Loucy (cell line): ENCODE results near the gene VPS35L.

ENCODE experiments used
- H2AFZ ChIP-seq: fragments of 200-600 bp; sonication (generic); 2 replicates; pipeline ENCODE4 v1.6.0; 2016; ENCODE audit warnings: antibody characterized with exemption, mild to moderate bottlenecking, low read length, moderate library complexity
- H3F3A ChIP-seq: fragments of 200-600 bp; 2 replicates; pipeline ENCODE4 v1.6.0; 2016; ENCODE audit warnings: antibody characterized with exemption, low read depth, mild to moderate bottlenecking
- H3K27me3 ChIP-seq: fragments of 200-600 bp; sonication (generic); 2 replicates; pipeline ENCODE4 v1.6.1; 2014; ENCODE audit warnings: low read length, mild to moderate bottlenecking; ENCODE audit not compliant: insufficient read depth, poor library complexity, severe bottlenecking
- H3K36me3 ChIP-seq: fragments of 200-600 bp; sonication (generic); 2 replicates; pipeline ENCODE4 v1.6.1; 2016; ENCODE audit warnings: low read length; ENCODE audit not compliant: insufficient read depth
- H3K4me1 ChIP-seq: fragments of 200-600 bp; sonication (generic); 2 replicates; pipeline ENCODE4 v1.5.1; 2014; ENCODE audit warnings: low read length, mild to moderate bottlenecking; ENCODE audit not compliant: insufficient read depth, poor library complexity, severe bottlenecking
- H3K4me2 ChIP-seq: fragments of 200-600 bp; sonication (generic); 2 replicates; pipeline ENCODE4 v1.6.0; 2014; ENCODE audit warnings: antibody characterized with exemption, low read length, low read depth, mild to moderate bottlenecking; ENCODE audit not compliant: poor library complexity, severe bottlenecking
- H3K4me3 ChIP-seq: fragments of 200-600 bp; sonication (generic); 2 replicates; pipeline ENCODE4 v1.5.1; 2014; ENCODE audit warnings: low read length, mild to moderate bottlenecking, mixed read lengths; ENCODE audit not compliant: poor library complexity, severe bottlenecking
- H3K79me2 ChIP-seq: fragments of 200-600 bp; sonication (generic); 2 replicates; pipeline ENCODE4 v1.6.1; 2014; ENCODE audit warnings: low read length; ENCODE audit not compliant: insufficient read depth
- H3K9ac ChIP-seq: fragments of 200-600 bp; sonication (generic); 2 replicates; pipeline ENCODE4 v1.6.0; 2014; ENCODE audit warnings: mild to moderate bottlenecking, low read depth, low read length, moderate library complexity; ENCODE audit not compliant: poor library complexity, severe bottlenecking
- H3K9me2 ChIP-seq: fragments of 200-600 bp; sonication (generic); replicated peaks from 2 replicates; pipeline ENCODE4 v1.6.1; 2016; ENCODE audit warnings: low read depth, low read length, mixed read lengths
- H3K9me3 ChIP-seq: fragments of 200-600 bp; sonication (generic); 2 replicates; pipeline ENCODE4 v1.6.1; 2014; ENCODE audit warnings: mild to moderate bottlenecking, antibody characterized with exemption, low read length, low read depth; ENCODE audit not compliant: insufficient read depth
- H4K20me1 ChIP-seq: fragments of 200-600 bp; sonication (generic); 2 replicates; pipeline ENCODE4 v1.6.0; 2014; ENCODE audit warnings: antibody characterized with exemption, low read length, mild to moderate bottlenecking; ENCODE audit not compliant: insufficient read depth, poor library complexity, severe bottlenecking
- EZH2phosphoT487 ChIP-seq: fragments of 200-600 bp; IDR thresholded peaks from 2 replicates; pipeline ENCODE4 v1.6.1; 2018; ENCODE audit warnings: antibody characterized with exemption, mild to moderate bottlenecking, moderate library complexity, borderline replicate concordance
- TF ChIP-seq, protein P1 (sequence below): fragments of 200-600 bp; sonication (generic); conservative IDR thresholded peaks from 2 replicates; pipeline ENCODE4 v1.5.1; 2014; ENCODE audit warnings: mild to moderate bottlenecking, antibody characterized with exemption, low read length

The VPS35L gene

DNA sequence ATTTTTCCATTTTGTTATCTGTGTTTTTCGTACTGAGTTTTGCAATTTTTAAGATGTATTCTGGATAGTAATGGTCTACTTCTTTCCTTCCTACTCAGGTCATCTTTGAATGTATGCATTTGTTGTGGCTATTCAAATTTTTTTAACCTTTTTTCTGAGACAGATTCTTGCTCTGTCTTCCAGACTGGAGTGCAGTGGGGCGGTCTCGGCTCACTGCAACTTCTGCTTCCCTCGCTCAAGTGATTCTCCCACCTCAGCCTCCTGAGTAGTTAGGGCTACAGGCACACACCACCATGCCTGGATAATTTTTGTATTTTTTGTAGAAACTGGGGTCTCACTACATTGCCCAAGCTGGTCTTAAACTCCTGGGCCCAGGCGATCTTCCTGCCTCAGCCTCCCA, 33.6 kb downstream of the VPS35L start:
- H3K9me3 ChIP-seq, result no peaks in the 10 kb centered on the region
- no peaks in the 10 kb centered on the region for H3K27me3 ChIP-seq
- H4K20me1 ChIP-seq, result no peaks in the 10 kb centered on the region
- H3K36me3 ChIP-seq, result peaks cover 6% of the 10 kb centered on the region; the same call in 1 of the 2 replicates
- no peaks in the 10 kb centered on the region for H3K9me2 ChIP-seq
- no peaks in the 10 kb centered on the region for H3K79me2 ChIP-seq
- H2AFZ ChIP-seq, result no peak overlapping the region
- H3K4me1 ChIP-seq, result no peaks in the 10 kb centered on the region
- no peaks in the 10 kb centered on the region for H3F3A ChIP-seq
- no peak overlapping the region for H3K4me2 ChIP-seq
- TF ChIP-seq, protein P1, sequence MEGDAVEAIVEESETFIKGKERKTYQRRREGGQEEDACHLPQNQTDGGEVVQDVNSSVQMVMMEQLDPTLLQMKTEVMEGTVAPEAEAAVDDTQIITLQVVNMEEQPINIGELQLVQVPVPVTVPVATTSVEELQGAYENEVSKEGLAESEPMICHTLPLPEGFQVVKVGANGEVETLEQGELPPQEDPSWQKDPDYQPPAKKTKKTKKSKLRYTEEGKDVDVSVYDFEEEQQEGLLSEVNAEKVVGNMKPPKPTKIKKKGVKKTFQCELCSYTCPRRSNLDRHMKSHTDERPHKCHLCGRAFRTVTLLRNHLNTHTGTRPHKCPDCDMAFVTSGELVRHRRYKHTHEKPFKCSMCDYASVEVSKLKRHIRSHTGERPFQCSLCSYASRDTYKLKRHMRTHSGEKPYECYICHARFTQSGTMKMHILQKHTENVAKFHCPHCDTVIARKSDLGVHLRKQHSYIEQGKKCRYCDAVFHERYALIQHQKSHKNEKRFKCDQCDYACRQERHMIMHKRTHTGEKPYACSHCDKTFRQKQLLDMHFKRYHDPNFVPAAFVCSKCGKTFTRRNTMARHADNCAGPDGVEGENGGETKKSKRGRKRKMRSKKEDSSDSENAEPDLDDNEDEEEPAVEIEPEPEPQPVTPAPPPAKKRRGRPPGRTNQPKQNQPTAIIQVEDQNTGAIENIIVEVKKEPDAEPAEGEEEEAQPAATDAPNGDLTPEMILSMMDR, result no peak
- no peak for TF ChIP-seq EZH2phosphoT487
- no peak overlapping the region for H3K9ac ChIP-seq
- no peak overlapping the region for H3K4me3 ChIP-seq

DNA sequence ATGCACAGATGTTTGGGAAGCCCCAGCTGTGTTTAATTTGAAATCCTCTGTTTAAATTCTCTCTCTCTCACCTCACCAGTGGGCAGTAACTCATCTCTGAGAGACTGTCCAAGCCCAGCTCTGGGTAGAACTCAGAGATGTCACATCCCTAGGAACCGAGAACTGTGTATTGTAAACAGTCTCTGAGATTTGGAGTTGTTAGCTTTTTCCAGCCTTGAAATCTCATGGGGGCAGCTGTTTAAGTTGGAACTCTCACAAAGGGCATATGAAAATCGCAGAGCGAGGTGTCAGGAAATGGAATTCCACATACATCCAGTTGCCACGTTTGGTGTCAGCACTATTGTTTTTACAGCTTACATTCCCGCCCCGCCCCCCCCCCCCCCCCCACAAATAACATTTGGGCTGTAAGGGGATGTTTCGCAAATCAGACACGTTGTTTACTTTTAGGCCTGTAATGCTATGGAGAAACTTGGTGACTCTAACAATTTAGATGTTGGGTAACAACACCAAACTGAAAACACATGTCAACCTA, 34.3 kb downstream of the VPS35L start:
- no peaks in the 10 kb centered on the region for H3K79me2 ChIP-seq
- peaks cover 6% of the 10 kb centered on the region; the same call in 1 of the 2 replicates for H3K36me3 ChIP-seq
- H3F3A ChIP-seq, result no peaks in the 10 kb centered on the region
- no peaks in the 10 kb centered on the region for H3K9me3 ChIP-seq
- no peak overlapping the region for H3K4me3 ChIP-seq
- no peak overlapping the region for H3K9ac ChIP-seq
- TF ChIP-seq, protein P1, result no peak
- TF ChIP-seq EZH2phosphoT487, result no peak
- H3K9me2 ChIP-seq, result no peaks in the 10 kb centered on the region
- H4K20me1 ChIP-seq, result no peaks in the 10 kb centered on the region
- no peak overlapping the region for H3K4me2 ChIP-seq
- H3K4me1 ChIP-seq, result no peaks in the 10 kb centered on the region
- H2AFZ ChIP-seq, result no peak overlapping the region
- no peaks in the 10 kb centered on the region for H3K27me3 ChIP-seq

DNA sequence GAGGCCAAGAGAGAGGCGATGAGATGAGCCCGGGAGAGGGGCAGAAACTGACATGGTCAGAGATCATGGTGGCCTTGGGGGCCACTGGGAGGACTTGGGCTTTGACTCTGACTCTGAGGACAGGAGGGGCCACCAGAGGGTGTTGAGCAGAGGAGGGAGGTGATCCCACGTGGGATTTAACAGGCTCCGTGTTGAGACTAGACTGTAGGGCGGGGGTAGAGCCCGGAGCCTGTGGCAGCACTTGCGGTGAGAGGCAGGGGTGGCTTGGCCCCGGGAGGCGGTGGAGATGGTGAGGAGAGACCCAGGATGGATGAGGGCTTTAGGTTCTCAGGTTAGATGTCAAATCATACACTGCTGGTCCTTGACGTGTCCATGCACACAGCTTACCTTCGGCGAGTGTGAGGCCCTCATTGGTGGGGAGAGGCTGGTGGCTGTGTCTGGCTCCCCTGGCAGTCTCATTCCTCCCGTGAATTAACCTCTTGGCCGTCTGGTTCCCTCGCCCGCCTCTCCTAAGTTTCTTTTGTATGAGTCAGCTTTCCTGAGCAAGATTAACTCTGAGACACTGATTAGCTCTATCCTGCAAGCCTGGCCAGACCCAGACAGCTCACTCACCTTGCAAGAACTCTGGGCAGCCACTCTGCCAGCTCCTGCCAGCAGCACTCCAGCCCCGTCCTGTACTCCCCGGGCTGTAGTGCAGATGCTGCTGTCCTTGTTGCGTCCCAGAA, 39.7 kb downstream of the VPS35L start:
- Histone ChIP-seq H3K36me3 (peaks cover 6% of the 10 kb centered on the region; the same call in 1 of the 2 replicates), H3K9ac (no peak overlapping the region), H3K4me2 (no peak overlapping the region)

More for the DNA sequence above, 39.7 kb downstream of the VPS35L start:
- Histone ChIP-seq H3K79me2 (no peaks in the 10 kb centered on the region), H4K20me1 (no peaks in the 10 kb centered on the region), H3K9me3 (no peaks in the 10 kb centered on the region), H3K9me2 (no peaks in the 10 kb centered on the region), H3K27me3 (no peaks in the 10 kb centered on the region), H2AFZ (no peak overlapping the region), H3F3A (no peaks in the 10 kb centered on the region), H3K4me3 (no peak overlapping the region), H3K4me1 (no peaks in the 10 kb centered on the region)
- no peak for TF ChIP-seq EZH2phosphoT487
- TF ChIP-seq, protein P1, result no peak
